IPS-18a (cell line): ENCODE results near the gene NOP10.
A peak's percentile ranks its signal among the peaks of the same experiment; 100 is the strongest.

ENCODE experiments used
- H3K27ac ChIP-seq: one replicate; pipeline ENCODE4 v1.5.1; 2013; ENCODE audit warnings: low read length
- H3K27me3 ChIP-seq: one replicate; pipeline ENCODE4 v1.6.1; 2013; ENCODE audit warnings: mild to moderate bottlenecking, low read length; ENCODE audit not compliant: control insufficient read depth, insufficient read depth
- H3K36me3 ChIP-seq: one replicate; pipeline ENCODE4 v1.6.1; 2013; ENCODE audit warnings: low read depth, low read length; ENCODE audit not compliant: control insufficient read depth
- H3K4me1 ChIP-seq: one replicate; pipeline ENCODE4 v1.6.1; 2013; ENCODE audit warnings: low read depth, low read length; ENCODE audit not compliant: control insufficient read depth
- H3K4me3 ChIP-seq: one replicate; pipeline ENCODE4 v1.5.1; 2013; ENCODE audit warnings: low read length
- H3K9ac ChIP-seq: one replicate; pipeline ENCODE4 v1.6.1; 2013; ENCODE audit warnings: mild to moderate bottlenecking, low read length, moderate library complexity
- H3K9me3 ChIP-seq: one replicate; pipeline ENCODE4 v1.6.1; 2013; ENCODE audit warnings: low read depth, low read length; ENCODE audit not compliant: control insufficient read depth

NOP10 gene

GRCh38 chr15:34324933-34325332 lies 18.0 kb downstream of the NOP10 start:
- Histone ChIP-seq H3K9me3 (no peaks in the 10 kb centered on the region), H3K4me3 (no peak overlapping the region), H3K27me3 (no peaks in the 10 kb centered on the region), H3K4me1 (no peaks in the 10 kb centered on the region), H3K36me3 (no peaks in the 10 kb centered on the region), H3K9ac (no peak overlapping the region), H3K27ac (no peak overlapping the region)

DNA sequence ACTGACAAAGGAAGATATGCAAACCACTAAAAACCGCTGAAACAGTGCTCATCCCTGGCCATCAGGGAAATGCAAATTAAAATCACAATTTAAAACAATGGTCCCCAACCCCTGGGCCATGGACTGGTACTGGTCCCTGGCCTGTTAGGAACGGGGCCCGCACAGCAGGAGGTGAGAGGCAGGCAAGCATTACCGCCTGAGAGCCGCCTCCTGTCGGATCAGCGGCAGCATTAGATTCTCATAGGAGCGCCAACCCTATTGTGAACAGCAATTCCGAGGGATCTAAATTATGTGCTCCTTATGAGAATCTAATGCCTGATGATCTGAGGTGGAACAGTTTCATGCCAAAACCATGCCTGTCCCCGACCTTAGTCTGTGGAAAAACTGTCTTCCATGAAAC lies 19.7 kb downstream of the NOP10 start:
- H3K9me3 ChIP-seq, result no peaks in the 10 kb centered on the region
- no peak overlapping the region for H3K9ac ChIP-seq
- no peaks in the 10 kb centered on the region for H3K4me1 ChIP-seq
- no peak overlapping the region for H3K4me3 ChIP-seq
- no peak overlapping the region for H3K27ac ChIP-seq
- H3K27me3 ChIP-seq, result no peaks in the 10 kb centered on the region
- H3K36me3 ChIP-seq, result no peaks in the 10 kb centered on the region

DNA sequence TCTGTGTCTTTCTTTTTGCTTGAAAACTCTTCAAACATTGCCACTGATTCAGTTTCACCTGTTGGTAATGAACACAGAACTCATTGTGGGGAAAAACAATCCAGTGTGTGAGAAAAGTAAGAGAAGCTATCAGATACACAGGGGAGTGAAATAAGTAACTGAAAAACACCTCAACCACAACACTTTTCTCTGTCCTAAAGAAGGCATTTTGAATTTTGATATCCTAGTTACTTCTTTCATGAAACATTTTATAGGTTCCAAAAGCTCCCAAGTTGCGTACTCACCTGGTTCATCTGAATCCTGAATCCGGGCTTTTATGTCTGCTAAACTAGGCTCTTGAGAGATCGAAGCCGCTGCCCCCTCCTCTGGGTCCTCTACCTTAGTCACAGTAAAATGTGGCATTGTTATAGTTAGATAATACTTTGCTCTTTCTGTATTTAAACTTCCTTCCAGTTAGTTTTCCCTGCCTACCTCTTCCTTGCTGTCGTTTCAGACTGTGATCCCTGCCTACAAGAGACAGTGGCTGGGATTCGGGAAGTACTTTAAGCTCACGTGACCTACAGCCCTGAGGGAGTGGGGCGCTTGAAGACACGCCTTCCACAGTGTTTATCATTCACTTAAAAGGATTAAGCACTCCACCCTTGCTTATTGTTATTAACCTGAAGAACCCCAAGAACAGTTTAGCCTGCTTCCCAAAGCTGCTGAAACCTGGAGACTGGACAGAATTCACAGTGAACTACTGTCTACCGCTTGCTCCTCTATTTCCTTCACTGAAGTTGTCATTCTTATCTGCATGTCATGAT lies 24.5 kb downstream of the NOP10 start:
- Histone ChIP-seq H3K36me3 (no peaks in the 10 kb centered on the region), H3K4me1 (no peaks in the 10 kb centered on the region), H3K9ac (peak overlapping the region; percentile 37), H3K27ac (no peak overlapping the region), H3K9me3 (no peaks in the 10 kb centered on the region), H3K4me3 (peak overlapping the region; percentile 54), H3K27me3 (no peaks in the 10 kb centered on the region)

DNA sequence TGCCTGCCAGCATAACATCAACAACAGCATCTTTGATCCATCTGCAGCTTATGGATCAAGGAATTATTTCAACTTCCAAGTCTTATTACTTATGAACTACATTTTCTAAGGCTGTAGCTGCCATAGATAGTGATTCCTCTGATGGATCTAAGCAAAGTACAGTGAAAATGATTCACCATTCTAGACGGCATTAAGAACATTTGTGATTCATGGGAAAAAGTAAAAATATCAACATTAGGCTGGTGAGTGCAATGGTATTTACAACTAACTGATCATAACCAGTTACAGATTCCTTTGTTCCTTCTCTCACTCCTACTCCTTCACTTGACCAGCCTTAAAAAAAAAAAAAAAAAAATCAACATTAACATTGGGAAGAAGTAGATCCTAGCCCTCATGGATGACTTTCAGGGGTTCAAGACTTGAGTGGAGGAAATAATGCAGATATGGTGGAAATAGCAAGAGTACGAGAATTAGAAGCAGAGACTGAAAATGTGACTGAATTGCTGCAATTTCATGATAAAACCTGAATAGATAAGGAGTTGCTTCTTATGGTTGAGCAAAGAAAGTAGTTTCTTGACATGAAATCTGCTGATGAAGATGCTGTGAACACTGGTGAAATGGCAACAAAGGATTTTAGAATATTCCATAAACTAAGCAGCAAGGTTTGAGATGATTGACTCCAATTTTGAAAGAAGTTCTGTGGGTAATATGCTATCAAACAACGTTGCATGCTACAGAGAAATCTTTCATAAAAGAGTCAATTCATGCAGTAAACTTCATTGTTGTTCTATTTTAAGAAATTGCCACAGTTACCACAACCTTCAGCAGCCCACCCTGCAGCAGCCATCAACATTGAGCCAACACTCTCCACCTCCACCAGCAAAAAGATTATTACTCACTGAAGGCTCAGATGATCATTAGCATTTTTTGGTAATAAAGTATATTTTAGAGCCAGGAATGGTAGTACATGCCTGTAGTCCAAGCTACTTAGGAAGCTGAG lies 28.1 kb downstream of the NOP10 start:
- Histone ChIP-seq H3K4me3 (no peak overlapping the region), H3K27me3 (no peaks in the 10 kb centered on the region), H3K9me3 (no peaks in the 10 kb centered on the region), H3K27ac (no peak overlapping the region), H3K36me3 (no peaks in the 10 kb centered on the region), H3K9ac (no peak overlapping the region), H3K4me1 (no peaks in the 10 kb centered on the region)

DNA sequence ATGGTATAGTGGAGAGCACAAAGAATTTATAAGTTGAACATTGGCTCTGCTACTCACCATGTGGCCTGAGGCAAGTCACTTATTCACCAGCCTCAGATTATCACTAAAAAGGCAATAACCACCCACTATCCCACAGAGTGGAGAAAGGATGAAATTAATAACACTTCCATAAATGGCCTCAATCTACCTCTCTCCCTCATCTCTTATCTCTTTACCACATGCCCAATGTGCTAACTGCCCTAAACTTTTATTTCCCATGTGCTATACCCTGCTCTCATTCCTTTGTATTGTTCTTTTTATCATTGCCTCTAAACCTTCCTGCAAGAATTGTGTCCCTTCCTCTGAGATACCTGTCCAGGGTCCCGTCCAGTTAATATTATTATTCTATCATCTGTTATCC lies 31.4 kb downstream of the NOP10 start:
- Histone ChIP-seq H3K9ac (no peak overlapping the region), H3K4me3 (no peak overlapping the region), H3K27ac (no peak overlapping the region), H3K27me3 (no peaks in the 10 kb centered on the region), H3K9me3 (no peaks in the 10 kb centered on the region), H3K36me3 (no peaks in the 10 kb centered on the region), H3K4me1 (no peaks in the 10 kb centered on the region)

DNA sequence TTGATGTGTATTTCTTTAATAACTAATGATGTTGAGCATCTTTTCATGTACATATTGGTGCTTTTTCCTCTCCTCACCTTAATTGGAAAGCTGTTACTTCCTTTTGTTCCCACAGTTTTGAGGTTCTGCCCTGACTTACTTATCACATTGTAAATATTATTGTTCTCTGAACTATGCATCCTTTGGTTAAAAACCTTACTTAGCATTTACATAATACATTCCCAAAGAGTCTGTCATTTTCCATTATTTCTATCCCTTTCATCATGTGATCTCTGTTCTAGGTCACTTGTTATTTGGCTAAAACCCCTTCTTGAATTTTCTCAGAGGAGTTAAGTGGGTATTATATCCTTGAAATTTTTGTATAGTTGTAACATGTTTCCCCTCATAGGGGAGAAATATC lies 38.3 kb downstream of the NOP10 start:
- no peak overlapping the region for H3K9ac ChIP-seq
- H3K36me3 ChIP-seq, result no peaks in the 10 kb centered on the region
- H3K9me3 ChIP-seq, result no peaks in the 10 kb centered on the region
- H3K27me3 ChIP-seq, result no peaks in the 10 kb centered on the region
- H3K4me1 ChIP-seq, result no peaks in the 10 kb centered on the region
- no peak overlapping the region for H3K27ac ChIP-seq
- H3K4me3 ChIP-seq, result no peak overlapping the region

GRCh38 chr15:34301058-34301457 lies 41.9 kb downstream of the NOP10 start:
- Histone ChIP-seq H3K9me3 (no peaks in the 10 kb centered on the region), H3K27ac (no peak overlapping the region), H3K36me3 (no peaks in the 10 kb centered on the region), H3K4me3 (no peak overlapping the region), H3K27me3 (no peaks in the 10 kb centered on the region), H3K4me1 (no peaks in the 10 kb centered on the region), H3K9ac (no peak overlapping the region)

DNA sequence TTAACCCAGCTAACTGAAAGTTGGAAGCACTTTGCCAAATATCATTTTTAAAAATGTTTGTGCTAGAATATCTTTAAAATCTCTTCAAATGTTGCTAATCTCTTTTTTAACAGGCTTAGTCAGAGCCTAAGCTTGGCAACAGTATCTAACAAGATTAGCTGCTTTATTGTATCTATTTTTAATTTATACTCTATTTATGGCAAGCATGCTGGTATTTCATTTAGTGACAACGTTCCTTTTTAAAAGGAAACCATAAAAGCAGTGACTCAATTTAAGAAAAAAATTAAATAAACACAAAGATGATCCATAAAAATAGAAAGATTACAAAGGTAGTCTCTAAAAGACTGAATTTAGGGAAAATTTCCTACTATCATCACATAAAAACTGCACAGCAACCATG lies 45.9 kb downstream of the NOP10 start:
- no peak overlapping the region for H3K9ac ChIP-seq
- no peak overlapping the region for H3K4me3 ChIP-seq
- no peaks in the 10 kb centered on the region for H3K9me3 ChIP-seq
- no peaks in the 10 kb centered on the region for H3K4me1 ChIP-seq
- H3K36me3 ChIP-seq, result no peaks in the 10 kb centered on the region
- H3K27me3 ChIP-seq, result no peaks in the 10 kb centered on the region
- H3K27ac ChIP-seq, result no peak overlapping the region

GRCh38 chr15:34292621-34293020 lies 50.3 kb downstream of the NOP10 start:
- no peaks in the 10 kb centered on the region for H3K9me3 ChIP-seq
- no peaks in the 10 kb centered on the region for H3K27me3 ChIP-seq
- H3K4me3 ChIP-seq, result no peak overlapping the region
- no peaks in the 10 kb centered on the region for H3K36me3 ChIP-seq
- H3K4me1 ChIP-seq, result no peaks in the 10 kb centered on the region
- no peak overlapping the region for H3K9ac ChIP-seq
- H3K27ac ChIP-seq, result no peak overlapping the region
